ENCODE measurements around the gene ENTPD3.

Gene ENTPD3

GRCh38 chr3:40397129-40397528 lies 10.1 kb downstream of the ENTPD3 start:
- no peaks in the 10 kb centered on the region for H3K9me3 ChIP-seq
- no peaks in the 10 kb centered on the region for H3K4me1 ChIP-seq
- no peaks in the 10 kb centered on the region for H3K36me3 ChIP-seq
- no peak for TF ChIP-seq CTCF (IDR thresholded peaks at IDR 0.05; ENCODE audit: low read depth, low read length)
- DNase-seq = no peak
- H3K4me3 ChIP-seq (ENCODE audit: low read depth, low read length) = no peak overlapping the region
- H3K27me3 ChIP-seq = no peaks in the 10 kb centered on the region

GRCh38 chr3:40397912-40398311 lies 10.9 kb downstream of the ENTPD3 start:
- Histone ChIP-seq H3K4me3 (ENCODE audit: low read depth, low read length) (no peak overlapping the region), H3K36me3 (no peaks in the 10 kb centered on the region), H3K4me1 (no peaks in the 10 kb centered on the region), H3K9me3 (no peaks in the 10 kb centered on the region), H3K27me3 (no peaks in the 10 kb centered on the region)
- DNase-seq = no peak
- no peak for TF ChIP-seq CTCF (IDR thresholded peaks at IDR 0.05; ENCODE audit: low read depth, low read length)

GRCh38 chr3:40398346-40398745 lies 11.4 kb downstream of the ENTPD3 start:
- no peak for DNase-seq
- H3K4me1 ChIP-seq = no peaks in the 10 kb centered on the region
- no peaks in the 10 kb centered on the region for H3K27me3 ChIP-seq
- no peak overlapping the region for H3K4me3 ChIP-seq (ENCODE audit: low read depth, low read length)
- TF ChIP-seq CTCF (IDR thresholded peaks at IDR 0.05; ENCODE audit: low read depth, low read length) = no peak
- H3K36me3 ChIP-seq = no peaks in the 10 kb centered on the region
- no peaks in the 10 kb centered on the region for H3K9me3 ChIP-seq

- no peak for TF ChIP-seq CTCF (IDR thresholded peaks at IDR 0.05; ENCODE audit: low read depth, low read length)
- no peaks in the 10 kb centered on the region for H3K9me3 ChIP-seq
- H3K4me1 ChIP-seq = no peaks in the 10 kb centered on the region
- no peak for DNase-seq
- no peaks in the 10 kb centered on the region for H3K36me3 ChIP-seq
- H3K27me3 ChIP-seq = no peaks in the 10 kb centered on the region
- no peak overlapping the region for H3K4me3 ChIP-seq (ENCODE audit: low read depth, low read length)
Observed at GRCh38 chr3:40404591-40405198, 17.7 kb downstream of the ENTPD3 start.

- no peaks in the 10 kb centered on the region for H3K27me3 ChIP-seq
- no peak overlapping the region for H3K4me3 ChIP-seq (ENCODE audit: low read depth, low read length)
Observed at GRCh38 chr3:40407007-40407406, 20.0 kb downstream of the ENTPD3 start.

More at GRCh38 chr3:40407007-40407406, 20.0 kb downstream of the ENTPD3 start:
- no peak for TF ChIP-seq CTCF (IDR thresholded peaks at IDR 0.05; ENCODE audit: low read depth, low read length)
- H3K4me1 ChIP-seq = no peaks in the 10 kb centered on the region
- H3K9me3 ChIP-seq = no peaks in the 10 kb centered on the region
- no peaks in the 10 kb centered on the region for H3K36me3 ChIP-seq
- no peak for DNase-seq
